ENCODE results near the gene TRIM63. TPM values are rescaled to one million over a fixed set of nuclear protein-coding genes. Genes with fewer than 3 reads are reported as not detected.
"Not testable (repeated sequence)": the region's sequence is repeated elsewhere in the genome, so short reads cannot be mapped to it uniquely, and the experiment has no call there.

The TRIM63 gene
- polyA plus RNA-seq, 3 donors, result 0.09 TPM; not detected in 2

DNA sequence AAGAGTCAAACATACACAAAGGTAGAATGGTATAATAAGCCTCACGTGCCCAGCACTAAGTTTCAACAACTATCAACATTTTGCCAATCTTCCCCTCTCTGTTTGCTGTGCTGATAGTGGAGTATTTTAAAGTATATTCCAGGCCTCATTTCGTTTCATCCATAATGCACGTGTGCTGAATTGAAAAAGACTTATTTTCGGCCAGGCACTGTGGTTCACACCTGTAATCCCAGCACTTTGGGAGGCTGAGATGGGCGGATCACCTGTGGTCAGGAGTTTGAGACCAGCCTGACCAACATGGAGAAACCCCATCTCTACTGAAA is 37.8 kb upstream of the TRIM63 start:
- not testable (repeated sequence) for H3K4me3 ChIP-seq (replicated peaks in 1 of 3; ENCODE audit: low read depth in 2 of 3, low read length in 3 of 3); H3K36me3 ChIP-seq (replicated peaks in 1 of 2; ENCODE audit: control insufficient read depth in 1 of 2, insufficient read depth in 2 of 2, low read length in 2 of 2); H3K79me2 ChIP-seq (ENCODE audit: insufficient read depth, low read length); H3K27ac Mint-ChIP-seq; H3K27ac ChIP-seq (ENCODE audit: low read depth in 1 of 2, low read length in 2 of 2); H3K9me3 Mint-ChIP-seq; H4K20me1 ChIP-seq (ENCODE audit: insufficient read depth, low read length); H3K4me2 ChIP-seq (replicated peaks; ENCODE audit: extremely low read depth, low read length, poor library complexity, severe bottlenecking); H3K9ac ChIP-seq (ENCODE audit: insufficient read depth, low read length, poor library complexity, severe bottlenecking); H3K4me3 Mint-ChIP-seq; H3K4me1 ChIP-seq (ENCODE audit: control insufficient read depth in 1 of 2, insufficient read depth in 2 of 2, low read length in 2 of 2); H3K36me3 Mint-ChIP-seq; H3K9me3 ChIP-seq (replicated peaks in 1 of 2; ENCODE audit: control insufficient read depth in 1 of 2, insufficient read depth in 1 of 2, low read length in 2 of 2); DNase-seq; H3K4me1 Mint-ChIP-seq; H3K27me3 ChIP-seq (ENCODE audit: control insufficient read depth in 2 of 2, insufficient read depth in 2 of 2, low read length in 2 of 2); H2AFZ ChIP-seq (ENCODE audit: insufficient read depth, low read depth, low read length, poor library complexity, severe bottlenecking)
- peaks cover 9 to 13% (median 12%) of the 10 kb centered on the region in 3 donors for H3K27me3 Mint-ChIP-seq (ENCODE audit: low read depth in 3 of 3)
- WGBS (ENCODE audit: insufficient coverage), result 81% methylated on average over 3 of the region's 5 CpGs
- intact Hi-C loops (cut with micrococcal nuclease), result loop anchor here (1.0 to 5.0 kb wide), 7 partner anchors 40 to 312 kb away; no protein-coding TSS in a partner anchor
- TF ChIP-seq, protein P1, sequence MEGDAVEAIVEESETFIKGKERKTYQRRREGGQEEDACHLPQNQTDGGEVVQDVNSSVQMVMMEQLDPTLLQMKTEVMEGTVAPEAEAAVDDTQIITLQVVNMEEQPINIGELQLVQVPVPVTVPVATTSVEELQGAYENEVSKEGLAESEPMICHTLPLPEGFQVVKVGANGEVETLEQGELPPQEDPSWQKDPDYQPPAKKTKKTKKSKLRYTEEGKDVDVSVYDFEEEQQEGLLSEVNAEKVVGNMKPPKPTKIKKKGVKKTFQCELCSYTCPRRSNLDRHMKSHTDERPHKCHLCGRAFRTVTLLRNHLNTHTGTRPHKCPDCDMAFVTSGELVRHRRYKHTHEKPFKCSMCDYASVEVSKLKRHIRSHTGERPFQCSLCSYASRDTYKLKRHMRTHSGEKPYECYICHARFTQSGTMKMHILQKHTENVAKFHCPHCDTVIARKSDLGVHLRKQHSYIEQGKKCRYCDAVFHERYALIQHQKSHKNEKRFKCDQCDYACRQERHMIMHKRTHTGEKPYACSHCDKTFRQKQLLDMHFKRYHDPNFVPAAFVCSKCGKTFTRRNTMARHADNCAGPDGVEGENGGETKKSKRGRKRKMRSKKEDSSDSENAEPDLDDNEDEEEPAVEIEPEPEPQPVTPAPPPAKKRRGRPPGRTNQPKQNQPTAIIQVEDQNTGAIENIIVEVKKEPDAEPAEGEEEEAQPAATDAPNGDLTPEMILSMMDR (IDR thresholded peaks at IDR 0.05), result peak; percentile 37

DNA sequence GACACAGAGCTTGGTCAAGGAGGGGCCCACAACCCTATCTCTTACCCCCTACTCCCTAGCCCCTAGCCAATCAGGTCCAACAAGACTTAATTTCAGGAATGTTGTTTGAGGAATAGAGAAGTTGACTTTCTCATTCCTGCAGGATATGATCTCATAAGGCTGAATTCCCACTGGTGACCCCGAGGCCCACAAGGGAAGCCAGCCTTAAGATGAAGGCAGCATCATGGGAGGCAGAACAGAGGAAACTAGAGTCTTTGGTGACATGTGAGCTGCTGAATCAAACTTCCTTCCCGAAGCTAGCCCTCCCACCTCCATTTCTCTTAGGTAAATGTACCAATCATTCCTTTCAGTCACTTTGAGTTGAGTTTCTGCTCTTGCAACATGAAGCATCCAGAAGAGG is 35.1 kb upstream of the TRIM63 start:
- 83% methylated on average over 2 of the region's 2 CpGs for WGBS (ENCODE audit: insufficient coverage)
- intact Hi-C loops (cut with micrococcal nuclease), result no loop called here
- TF ChIP-seq, protein P1 (IDR thresholded peaks at IDR 0.05), result no peak

More for the DNA sequence above, 35.1 kb upstream of the TRIM63 start:
- Mint-ChIP-seq H3K36me3 (no peaks in the 10 kb centered on the region), H3K27me3 (ENCODE audit: low read depth in 3 of 3) (peaks cover 9 to 15% (median 12%) of the 10 kb centered on the region in 3 donors), H3K27ac (no peak overlapping the region), H3K4me3 (no peak overlapping the region), H3K9me3 (no peaks in the 10 kb centered on the region), H3K4me1 (peaks cover 5% of the 10 kb centered on the region)
- Histone ChIP-seq H3K9ac (ENCODE audit: insufficient read depth, low read length, poor library complexity, severe bottlenecking) (no peak overlapping the region), H4K20me1 (ENCODE audit: insufficient read depth, low read length) (no peaks in the 10 kb centered on the region), H3K4me3 (replicated peaks in 1 of 3; ENCODE audit: low read depth in 2 of 3, low read length in 3 of 3) (no peak overlapping the region), H3K27ac (ENCODE audit: low read depth in 1 of 2, low read length in 2 of 2) (no peak overlapping the region), H2AFZ (ENCODE audit: insufficient read depth, low read depth, low read length, poor library complexity, severe bottlenecking) (no peak overlapping the region), H3K79me2 (ENCODE audit: insufficient read depth, low read length) (no peaks in the 10 kb centered on the region), H3K36me3 (replicated peaks in 1 of 2; ENCODE audit: control insufficient read depth in 1 of 2, insufficient read depth in 2 of 2, low read length in 2 of 2) (no peaks in the 10 kb centered on the region), H3K27me3 (ENCODE audit: control insufficient read depth in 2 of 2, insufficient read depth in 2 of 2, low read length in 2 of 2) (no peaks in the 10 kb centered on the region), H3K9me3 (replicated peaks in 1 of 2; ENCODE audit: control insufficient read depth in 1 of 2, insufficient read depth in 1 of 2, low read length in 2 of 2) (no peaks in the 10 kb centered on the region), H3K4me1 (ENCODE audit: control insufficient read depth in 1 of 2, insufficient read depth in 2 of 2, low read length in 2 of 2) (no peaks in the 10 kb centered on the region), H3K4me2 (replicated peaks; ENCODE audit: extremely low read depth, low read length, poor library complexity, severe bottlenecking) (no peak overlapping the region)
- no peak for DNase-seq
